Epithelial cell of proximal tubule (primary cell): ENCODE measurements around the gene RAD52. TPM values are rescaled to one million over a fixed set of nuclear protein-coding genes. Genes with fewer than 3 reads are reported as not detected.

Source experiments
- DNase-seq: peaks from one replicate; pipeline ENCODE4 v3.0.0-alpha.2; 2011; ENCODE audit warnings: low read depth
- H3K4me3 ChIP-seq: 2 replicates; pipeline ENCODE4 v1.5.1; 2011; ENCODE audit warnings: low read depth, mild to moderate bottlenecking, low read length
- total RNA-seq: library from RNA; depleted of rRNA; stranded (reverse); fragments of >200 nt; gene quantifications from 2 replicates; pipeline ENCODE4 v1.2.3, GENCODE V29; 2015
- TF ChIP-seq, protein P1 (sequence below): conservative IDR thresholded peaks from 2 replicates; pipeline ENCODE4 v1.5.1; 2012; ENCODE audit warnings: low read depth, mild to moderate bottlenecking, low read length

Gene RAD52
- total RNA-seq, 1 donor from 2014 or later, result 3.7 TPM

DNA sequence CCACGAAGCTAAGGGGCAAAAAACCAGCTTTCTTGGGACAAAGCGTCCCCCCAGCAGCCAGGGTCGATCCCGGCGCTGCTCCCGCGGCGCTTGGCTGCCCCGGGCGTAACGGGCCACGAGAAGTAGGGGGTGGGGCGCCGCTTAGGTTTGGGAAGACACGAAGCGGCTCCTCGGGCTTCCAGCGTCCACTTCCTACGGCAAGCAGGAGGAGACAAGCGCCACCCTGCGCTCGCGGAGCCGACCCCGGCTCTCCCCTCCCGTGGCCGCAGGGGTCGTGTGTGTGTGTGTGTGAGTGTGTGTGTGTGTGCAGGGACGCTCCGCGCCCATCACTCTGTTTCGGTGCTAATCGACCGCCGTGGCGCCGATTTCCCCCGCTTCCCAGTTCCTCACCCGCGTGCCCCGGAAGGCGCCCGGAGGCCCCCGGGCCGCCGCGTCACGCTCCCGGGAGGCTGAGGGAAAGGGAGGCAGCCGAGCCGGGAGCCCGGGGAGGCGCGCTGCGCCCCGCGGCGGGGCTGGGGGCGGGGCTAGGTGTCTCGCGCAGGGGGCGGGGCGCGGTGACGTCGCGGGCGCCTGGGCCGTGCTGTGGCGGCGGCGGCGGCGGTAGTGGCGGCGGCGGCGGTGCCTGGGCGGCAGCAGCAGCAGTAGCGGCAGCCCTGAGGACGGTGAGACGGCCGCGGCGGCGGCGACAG is 41.3 kb upstream of the RAD52 start, which contains the start of gene ERC1:
ERC1 (plus strand) TSS at position 563 of the 689 bp plus-strand sequence. CDS start 36,681 bp downstream, outside the sequence.
- H3K4me3 ChIP-seq, result peak within 1 kb of the TSS; percentile 89
- no peak for DNase-seq
- TF ChIP-seq, protein P1, sequence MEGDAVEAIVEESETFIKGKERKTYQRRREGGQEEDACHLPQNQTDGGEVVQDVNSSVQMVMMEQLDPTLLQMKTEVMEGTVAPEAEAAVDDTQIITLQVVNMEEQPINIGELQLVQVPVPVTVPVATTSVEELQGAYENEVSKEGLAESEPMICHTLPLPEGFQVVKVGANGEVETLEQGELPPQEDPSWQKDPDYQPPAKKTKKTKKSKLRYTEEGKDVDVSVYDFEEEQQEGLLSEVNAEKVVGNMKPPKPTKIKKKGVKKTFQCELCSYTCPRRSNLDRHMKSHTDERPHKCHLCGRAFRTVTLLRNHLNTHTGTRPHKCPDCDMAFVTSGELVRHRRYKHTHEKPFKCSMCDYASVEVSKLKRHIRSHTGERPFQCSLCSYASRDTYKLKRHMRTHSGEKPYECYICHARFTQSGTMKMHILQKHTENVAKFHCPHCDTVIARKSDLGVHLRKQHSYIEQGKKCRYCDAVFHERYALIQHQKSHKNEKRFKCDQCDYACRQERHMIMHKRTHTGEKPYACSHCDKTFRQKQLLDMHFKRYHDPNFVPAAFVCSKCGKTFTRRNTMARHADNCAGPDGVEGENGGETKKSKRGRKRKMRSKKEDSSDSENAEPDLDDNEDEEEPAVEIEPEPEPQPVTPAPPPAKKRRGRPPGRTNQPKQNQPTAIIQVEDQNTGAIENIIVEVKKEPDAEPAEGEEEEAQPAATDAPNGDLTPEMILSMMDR, result no peak

GRCh38 chr12:989751-990660 is 40.5 kb upstream of the RAD52 start:
- DNase-seq, result no peak
- TF ChIP-seq, protein P1, result no peak
- peak overlapping the region; percentile 89 for H3K4me3 ChIP-seq

- peak overlapping the region; percentile 89 for H3K4me3 ChIP-seq
- DNase-seq, result no peak
Measured at GRCh38 chr12:989051-989450, 39.6 kb upstream of the RAD52 start.

DNA sequence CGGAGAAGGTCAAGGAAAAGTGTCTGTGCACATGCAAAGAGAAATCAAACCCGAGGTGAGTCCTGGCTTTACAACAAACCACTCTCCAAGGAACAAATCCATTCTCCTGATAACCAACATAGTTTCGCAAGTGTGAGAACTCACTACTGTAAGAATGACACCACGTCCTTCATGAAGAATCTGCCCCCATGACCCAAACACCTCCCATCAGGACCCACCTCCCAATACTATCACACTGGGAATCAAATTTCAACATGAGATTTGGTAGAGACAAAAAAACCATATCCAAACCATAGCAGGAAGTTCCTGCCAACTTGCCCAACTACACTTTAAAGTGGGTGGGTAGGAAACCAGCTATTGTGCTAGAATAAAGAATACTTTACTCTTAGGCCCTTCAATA is 39.2 kb upstream of the RAD52 start:
- H3K4me3 ChIP-seq, result no peak overlapping the region
- TF ChIP-seq, protein P1, result no peak
- DNase-seq, result no peak

More at GRCh38 chr12:989051-989450, 39.6 kb upstream of the RAD52 start:
- TF ChIP-seq, protein P1, result no peak

- no peak for DNase-seq
- H3K4me3 ChIP-seq, result no peak overlapping the region
- TF ChIP-seq, protein P1, result no peak
Measured at GRCh38 chr12:981961-982360, 32.5 kb upstream of the RAD52 start.

DNA sequence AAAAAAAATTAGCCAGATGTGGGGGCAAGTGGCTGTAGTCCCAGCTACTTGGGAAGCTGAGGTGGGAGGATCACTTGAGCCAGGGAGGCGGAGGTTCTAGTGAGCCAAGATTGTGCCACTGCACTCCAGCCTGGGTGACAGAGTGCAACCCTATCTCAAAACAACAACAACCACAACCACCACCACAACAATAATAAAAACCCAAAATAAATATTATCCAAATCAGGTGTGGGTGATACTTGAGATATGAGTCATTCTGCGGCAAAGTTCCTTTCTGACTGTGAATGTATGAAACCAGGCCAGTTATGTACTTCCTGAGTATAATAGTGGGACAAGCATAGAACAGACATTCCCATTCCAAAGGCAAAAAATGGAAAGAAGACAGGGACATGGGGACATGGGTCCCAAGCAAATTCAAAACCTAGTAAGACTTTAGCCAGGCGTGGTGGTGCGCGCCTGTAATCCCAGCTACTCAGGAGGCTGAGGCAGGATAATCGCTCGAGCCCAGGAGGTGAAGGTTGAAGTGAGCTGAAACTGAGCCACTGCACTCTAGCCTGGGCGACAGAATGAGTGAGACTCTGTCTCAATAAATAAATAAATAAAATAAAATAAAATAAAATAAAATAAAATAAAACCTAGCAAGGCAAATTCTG is 31.8 kb upstream of the RAD52 start:
- TF ChIP-seq, protein P1, result no peak
- no peak for DNase-seq

More for the DNA sequence above, 31.8 kb upstream of the RAD52 start:
- no peak overlapping the region for H3K4me3 ChIP-seq
